Activated CD4-positive, alpha-beta T cell treated with anti-CD3 and anti-CD28 coated beads, Interleukin-2, amount 50 U/mL, for 48 hours (primary cell): Measurements from ENCODE around the gene NALCN.

Experiments
- DNase-seq, 2 experiments: peaks; one replicate each; pipeline ENCODE4 v3.0.0-alpha.2; 2020

Gene NALCN

DNA sequence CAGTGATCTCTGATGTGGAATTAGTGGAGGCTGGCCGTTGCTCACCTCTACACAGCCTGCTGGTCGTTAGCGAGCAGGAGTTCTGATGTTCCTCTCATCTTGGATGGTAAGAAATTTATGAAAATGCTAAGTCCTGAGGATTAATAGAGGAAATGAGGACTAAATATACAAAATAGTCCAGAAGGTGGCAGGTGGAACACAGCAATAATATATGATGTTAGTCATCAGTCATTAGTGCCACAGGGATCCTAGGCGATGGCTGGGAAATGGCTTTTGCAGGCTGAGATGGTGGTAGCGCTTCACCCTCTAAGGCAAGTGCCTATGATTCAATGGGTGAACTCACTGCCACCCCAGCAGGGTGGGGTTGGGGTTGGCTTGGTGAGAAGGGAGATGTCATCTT is 403.1 kb downstream of the NALCN start:
- no peak for DNase-seq

DNA sequence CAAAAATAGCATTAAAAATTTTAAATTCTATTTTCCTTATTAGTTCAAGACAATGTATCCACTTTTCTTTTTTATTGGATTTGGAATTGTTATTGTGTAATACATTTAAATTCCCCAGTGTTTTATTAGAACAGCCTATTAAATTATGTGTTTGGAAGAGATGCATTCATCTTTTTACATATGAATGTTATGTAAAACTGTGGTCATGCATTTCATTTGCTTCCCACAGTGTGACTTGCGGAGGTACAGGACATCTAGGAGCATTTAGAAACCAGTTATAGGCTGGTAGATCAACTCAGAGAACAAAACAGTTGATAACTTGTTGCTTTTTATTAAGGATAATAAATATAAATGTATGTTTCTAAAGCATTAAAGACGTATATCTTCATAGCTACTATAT is 406.2 kb downstream of the NALCN start:
- DNase-seq = no peak

DNA sequence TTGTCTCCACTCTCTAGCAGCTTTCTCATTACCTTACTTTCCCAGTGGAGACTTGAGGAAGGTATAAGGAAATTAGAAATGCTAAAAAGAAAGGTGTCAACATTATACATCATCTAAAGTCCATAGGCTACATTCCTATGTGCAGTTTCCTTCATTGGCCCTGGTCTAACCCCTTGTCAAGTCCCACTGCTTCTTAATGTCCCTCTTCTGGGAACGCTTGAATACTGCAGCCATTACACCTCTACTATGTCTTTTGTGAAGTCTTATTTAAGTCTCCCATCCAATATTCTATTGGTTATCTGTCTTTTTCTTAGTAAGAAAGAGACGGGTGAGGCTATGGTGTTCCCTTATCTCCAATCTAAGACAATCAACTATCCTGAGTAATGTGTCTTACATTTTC is 409.1 kb downstream of the NALCN start:
- no peak for DNase-seq
